Endothelial cell of umbilical vein (primary cell): ENCODE results near the gene VGLL4.

ENCODE experiments used
- CTCF ChIP-seq, 2 donors: IDR thresholded peaks; 1 replicate in 1 of 2; 2 replicates in 1 of 2; pipeline ENCODE4 v1.5.1; 2011; ENCODE audit warnings: low read length in 2 of 2, mild to moderate bottlenecking in 2 of 2, moderate library complexity in 2 of 2, control low read depth in 1 of 2, inconsistent platforms in 1 of 2, low read depth in 1 of 2; ENCODE audit not compliant: insufficient read depth in 1 of 2; ENCODE audit errors: extremely low read depth in 1 of 2
- EZH2 ChIP-seq: IDR thresholded peaks from 2 replicates; pipeline ENCODE4 v1.6.1; 2012; ENCODE audit warnings: borderline replicate concordance, low read depth, mild to moderate bottlenecking, moderate library complexity, low read length, inconsistent platforms; ENCODE audit not compliant: severe bottlenecking
- FOS ChIP-seq: IDR thresholded peaks from 2 replicates; pipeline ENCODE4 v1.6.1; 2011; ENCODE audit warnings: mild to moderate bottlenecking, low read length, moderate library complexity, borderline replicate concordance; ENCODE audit not compliant: insufficient read depth
- GATA2 ChIP-seq: IDR thresholded peaks from 2 replicates; pipeline ENCODE4 v1.7.0; 2011; ENCODE audit warnings: low read depth, mild to moderate bottlenecking, moderate library complexity, mixed read lengths, low read length; ENCODE audit not compliant: insufficient read length, insufficient read depth
- JUN ChIP-seq: IDR thresholded peaks from 2 replicates; pipeline ENCODE4 v1.6.1; 2011; ENCODE audit warnings: borderline replicate concordance, low read depth; ENCODE audit not compliant: insufficient read length, insufficient read depth
- MYC ChIP-seq: IDR thresholded peaks from one replicate; pipeline ENCODE4 v1.6.1; 2011; ENCODE audit warnings: mild to moderate bottlenecking, low read depth, low read length
- POLR2A ChIP-seq: IDR thresholded peaks from 2 replicates; pipeline ENCODE4 v1.6.1; 2012; ENCODE audit warnings: low read depth, mild to moderate bottlenecking, control low read depth, low read length
- POLR2AphosphoS5 ChIP-seq: IDR thresholded peaks from 2 replicates; pipeline ENCODE4 v1.6.1; 2012; ENCODE audit warnings: low read depth, mild to moderate bottlenecking, control low read depth, low read length, moderate library complexity; ENCODE audit not compliant: insufficient read depth

- TF ChIP-seq CTCF (IDR thresholded peaks at IDR 0.05; ENCODE audit: extremely low read depth in 1 of 2, insufficient read depth in 1 of 2, low read depth in 1 of 2, low read length in 2 of 2) (no peak), POLR2AphosphoS5 (no peak), EZH2 (no peak), POLR2A (no peak), MYC (no peak), JUN (no peak), FOS (no peak), GATA2 (no peak)
Observed at GRCh38 chr3:11625376-11626083, 18.2 kb downstream of the VGLL4 start.
